ENCODE results near the gene KRTAP9-3.
A peak's percentile ranks its signal among the peaks of the same experiment; 100 is the strongest.
"Not testable (repeated sequence)": the region's sequence is repeated elsewhere in the genome, so short reads cannot be mapped to it uniquely, and the experiment has no call there.

The KRTAP9-3 gene, protein sequence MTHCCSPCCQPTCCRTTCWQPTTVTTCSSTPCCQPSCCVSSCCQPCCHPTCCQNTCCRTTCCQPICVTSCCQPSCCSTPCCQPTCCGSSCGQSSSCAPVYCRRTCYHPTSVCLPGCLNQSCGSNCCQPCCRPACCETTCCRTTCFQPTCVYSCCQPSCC

GRCh38 chr17:41232399-41233105 lies at the start of gene KRTAP9-3:
Gene KRTAP9-3, plus strand, starts transcription at chr17:41232449. Its CDS starts 53 bp downstream, at chr17:41232502.
- DNase-seq: not testable (repeated sequence)

- DNase-seq: no peak
These were observed 47.7 kb upstream of the KRTAP9-3 start, which contains the start of gene KRTAP4-1 for GRCh38 chr17:41184480-41184961. Gene KRTAP4-1, minus strand, starts transcription at chr17:41184911. Its CDS starts 57 bp downstream, at chr17:41184854.

DNA sequence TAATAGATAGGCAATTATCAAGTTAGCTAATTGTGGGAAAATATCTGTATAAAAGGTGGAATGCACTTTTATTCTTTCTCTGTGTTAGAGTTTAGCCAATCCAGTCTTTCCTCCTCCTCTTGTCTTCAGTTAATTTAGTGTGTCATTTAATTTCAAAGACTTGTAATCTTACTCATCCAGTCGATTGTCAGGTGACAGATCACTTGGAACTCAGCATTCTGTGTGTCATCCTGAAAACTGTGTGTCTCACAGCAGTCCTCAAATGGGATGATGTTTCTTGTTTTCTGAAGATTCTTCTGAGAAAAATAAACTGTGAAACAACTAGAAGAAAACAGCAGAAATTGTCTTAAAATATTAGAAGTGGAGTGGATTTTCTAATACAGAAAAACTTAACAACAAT lies 47.2 kb upstream of the KRTAP9-3 start:
- no peak for DNase-seq

- no peak for DNase-seq
These were observed 45.4 kb upstream of the KRTAP9-3 start for GRCh38 chr17:41186872-41187271.

DNA sequence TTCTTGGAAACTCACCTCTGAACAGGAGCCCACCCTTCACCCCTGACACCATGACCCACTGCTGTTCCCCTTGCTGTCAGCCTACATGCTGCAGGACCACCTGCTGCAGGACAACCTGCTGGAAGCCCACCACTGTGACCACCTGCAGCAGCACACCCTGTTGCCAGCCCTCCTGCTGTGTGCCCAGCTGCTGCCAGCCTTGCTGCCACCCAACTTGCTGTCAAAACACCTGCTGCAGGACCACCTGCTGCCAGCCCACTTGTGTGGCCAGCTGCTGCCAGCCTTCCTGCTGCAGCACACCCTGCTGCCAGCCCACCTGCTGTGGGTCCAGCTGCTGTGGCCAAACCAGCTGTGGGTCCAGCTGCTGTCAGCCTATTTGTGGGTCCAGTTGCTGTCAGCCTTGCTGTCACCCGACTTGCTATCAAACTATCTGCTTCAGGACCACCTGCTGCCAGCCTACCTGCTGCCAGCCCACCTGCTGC lies 42.4 kb upstream of the KRTAP9-3 start, which contains the start of gene KRTAP9-1:
Gene KRTAP9-1, plus strand, starts transcription at position 51 of the 482 bp plus-strand sequence. Its CDS starts 0 bp downstream, at position 51.
- DNase-seq: not testable (repeated sequence)

- DNase-seq: no peak
These were observed 41.9 kb upstream of the KRTAP9-3 start for GRCh38 chr17:41190328-41190727.

DNA sequence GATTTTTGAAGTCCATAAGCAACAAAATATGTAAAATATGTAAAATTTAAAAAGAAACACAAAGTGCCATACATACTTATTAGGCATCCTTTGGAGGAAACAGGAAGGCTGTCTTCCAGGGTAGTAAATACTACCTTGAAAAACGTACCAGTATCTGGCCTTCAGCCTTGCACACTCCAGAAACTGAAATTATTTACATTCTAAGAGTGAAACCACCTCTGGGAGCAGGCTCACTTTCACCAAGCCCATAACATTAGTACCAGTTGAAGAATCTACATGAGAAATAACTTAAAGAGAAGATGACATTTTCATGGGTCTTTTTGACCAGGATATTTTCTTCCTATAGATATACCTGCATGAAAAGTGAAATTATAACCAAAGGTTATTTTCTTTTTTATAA lies 36.2 kb upstream of the KRTAP9-3 start:
- DNase-seq: no peak

- DNase-seq: no peak
These were observed 32.7 kb upstream of the KRTAP9-3 start for GRCh38 chr17:41199421-41200078.

GRCh38 chr17:41211845-41212466 lies 20.3 kb upstream of the KRTAP9-3 start:
- DNase-seq: peak; percentile 70

DNA sequence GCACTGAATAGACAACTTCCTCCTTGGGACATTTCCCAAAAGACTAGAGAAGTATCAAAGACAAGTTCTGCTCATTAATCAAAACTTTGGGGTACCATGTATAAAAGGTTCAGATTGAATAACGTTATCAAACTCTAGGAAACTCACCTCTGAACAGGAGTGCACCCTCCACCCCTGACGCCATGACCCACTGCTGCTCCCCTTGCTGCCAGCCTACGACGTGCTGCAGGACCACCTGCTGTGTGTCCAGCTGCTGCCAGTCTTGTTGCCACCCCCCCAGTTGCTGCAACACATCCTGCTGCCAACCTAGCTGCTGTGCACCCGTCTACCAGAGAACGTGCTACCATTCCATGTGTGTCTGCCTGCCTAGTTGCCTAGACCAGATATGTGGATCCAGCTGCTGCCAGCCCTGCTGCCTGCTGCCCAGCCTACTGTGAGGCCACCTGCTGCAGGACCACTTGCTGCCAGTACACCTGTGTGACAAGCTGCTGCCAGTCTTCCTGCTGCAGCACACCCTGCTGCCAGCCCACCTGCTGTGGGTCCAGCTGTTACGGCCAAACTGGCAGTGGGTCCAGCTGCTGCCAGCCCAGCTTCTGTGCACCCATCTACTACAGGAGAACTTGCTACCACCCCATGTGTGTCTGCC lies 19.6 kb upstream of the KRTAP9-3 start:
- peak; percentile 19 for DNase-seq

DNA sequence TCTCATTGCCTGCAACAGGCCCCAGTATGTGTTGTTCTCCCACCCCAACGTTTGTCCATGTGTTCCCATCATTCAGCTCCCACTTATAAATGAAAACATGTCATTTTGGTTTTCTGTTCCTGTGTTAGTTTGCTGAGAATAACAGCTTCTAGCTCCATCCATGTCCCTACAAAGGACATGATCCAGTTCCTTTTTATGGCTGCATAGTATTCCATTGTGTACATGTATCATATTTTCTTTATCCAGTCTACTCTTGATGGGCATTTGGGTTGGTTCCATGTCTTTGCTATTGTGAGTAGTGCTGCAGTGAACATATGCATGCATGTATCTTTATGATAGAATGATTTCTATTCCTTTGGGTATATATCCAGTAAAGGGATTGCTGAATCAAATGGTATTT lies 16.6 kb upstream of the KRTAP9-3 start:
- no peak for DNase-seq

GRCh38 chr17:41223821-41224220 lies 8.4 kb upstream of the KRTAP9-3 start:
- DNase-seq: no peak

GRCh38 chr17:41226051-41226450 lies 6.2 kb upstream of the KRTAP9-3 start:
- DNase-seq: no peak

- not testable (repeated sequence) for DNase-seq
These were observed 5.6 kb upstream of the KRTAP9-3 start, which contains the start of gene KRTAP9-2 for GRCh38 chr17:41226598-41227095. Gene KRTAP9-2, plus strand, starts transcription at chr17:41226648. Its CDS starts 7 bp downstream, at chr17:41226655.

GRCh38 chr17:41230094-41230493 lies 2.2 kb upstream of the KRTAP9-3 start:
- no peak for DNase-seq

DNA sequence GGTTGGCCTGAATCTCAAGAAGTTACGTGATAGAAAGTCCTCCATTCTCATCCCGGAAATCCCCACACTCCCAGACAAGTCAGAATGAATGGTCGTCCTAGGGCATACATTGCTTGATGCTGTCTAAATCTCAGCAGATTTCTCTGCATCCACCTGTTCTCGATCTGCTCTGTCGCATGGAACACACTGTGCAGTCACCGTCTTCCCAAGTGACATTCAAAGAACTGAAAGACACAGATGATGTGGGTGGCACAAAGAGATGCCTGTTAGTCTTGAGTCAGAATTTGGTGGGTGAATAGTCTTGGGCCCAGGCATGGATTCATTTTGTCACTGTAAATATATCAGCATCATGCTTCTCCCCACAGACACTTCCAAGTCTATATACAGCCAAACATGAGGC lies 518 bp upstream of the KRTAP9-3 start:
- DNase-seq: no peak

DNA sequence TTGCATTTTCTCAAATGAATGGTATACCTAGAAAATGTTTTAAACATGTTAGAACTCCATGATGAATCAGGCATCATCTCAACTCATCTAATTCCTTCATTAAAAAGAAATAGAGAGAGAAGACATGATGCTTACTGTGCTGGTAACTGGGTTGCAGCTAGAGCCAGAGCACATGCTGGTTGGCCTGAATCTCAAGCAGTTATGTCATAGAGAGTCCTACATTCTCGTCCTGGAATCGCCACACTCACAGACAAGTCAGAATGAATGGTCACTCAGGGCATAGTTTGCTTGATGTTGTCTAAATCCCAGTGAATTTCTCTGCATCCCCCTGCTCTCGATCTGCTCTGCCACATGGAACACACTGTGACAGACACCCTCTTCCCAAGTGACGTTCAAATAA lies 4.9 kb downstream of the KRTAP9-3 start:
- DNase-seq: not testable (repeated sequence)

DNA sequence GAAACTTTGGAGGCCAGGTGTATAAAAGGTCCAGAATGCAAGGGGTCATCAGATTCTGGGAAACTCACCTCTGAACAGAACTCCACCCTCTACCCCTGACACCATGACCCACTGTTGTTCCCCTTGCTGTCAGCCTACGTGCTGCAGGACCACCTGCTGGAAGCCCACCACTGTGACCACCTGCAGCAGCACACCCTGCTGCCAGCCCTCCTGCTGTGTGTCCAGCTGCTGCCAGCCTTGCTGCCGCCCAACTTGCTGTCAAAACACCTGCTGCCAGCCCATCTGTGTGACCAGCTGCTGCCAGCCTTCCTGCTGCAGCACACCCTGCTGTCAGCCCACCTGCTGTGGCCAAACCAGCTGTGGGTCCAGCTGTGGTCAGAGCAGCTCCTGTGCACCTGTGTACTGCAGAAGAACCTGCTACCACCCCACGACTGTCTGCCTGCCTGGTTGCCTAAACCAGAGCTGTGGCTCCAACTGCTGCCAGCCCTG lies 5.7 kb downstream of the KRTAP9-3 start, which contains the start of gene KRTAP9-8:
Gene KRTAP9-8, plus strand, starts transcription at position 51 of the 489 bp plus-strand sequence. Its CDS starts 53 bp downstream, at position 104.
- DNase-seq: not testable (repeated sequence)

DNA sequence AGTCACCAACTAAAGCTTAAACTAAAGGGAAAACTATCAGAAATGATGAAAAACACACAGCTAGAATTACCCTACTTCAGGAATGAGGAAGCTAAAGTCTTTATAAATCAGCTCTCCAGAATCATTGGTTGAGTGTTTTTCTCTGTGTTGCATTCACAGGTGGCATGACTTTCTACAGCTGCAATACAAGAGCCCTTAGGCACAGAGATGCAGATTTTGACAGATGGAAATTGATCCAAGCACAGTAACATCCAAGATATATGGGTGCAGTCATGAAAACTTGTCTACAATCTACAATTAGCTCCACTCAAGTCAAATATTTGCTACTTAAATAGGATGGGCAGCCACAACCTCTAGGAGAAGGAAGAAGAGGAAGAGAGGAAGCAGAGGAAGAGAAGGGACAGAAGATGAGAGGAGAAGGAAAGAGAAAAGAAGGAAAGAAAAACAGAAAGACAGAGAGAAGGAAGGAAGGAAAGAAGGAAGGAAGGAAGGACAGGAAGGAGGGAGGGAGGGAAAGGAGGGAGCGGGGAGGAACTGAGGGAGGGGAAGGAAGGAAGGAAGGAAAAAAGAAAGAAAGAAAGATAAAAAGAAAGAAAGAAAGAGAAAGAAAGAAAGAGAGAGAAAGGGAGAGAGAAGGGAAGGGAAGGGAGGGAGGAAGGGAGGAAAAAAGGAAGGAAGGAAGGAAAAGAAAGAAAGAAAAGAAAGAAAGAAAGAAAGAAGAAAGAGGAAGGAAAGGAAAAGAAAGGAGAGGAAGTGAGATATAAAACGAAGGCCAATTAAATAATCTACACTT lies 14.9 kb downstream of the KRTAP9-3 start:
- DNase-seq: not testable (repeated sequence)

DNA sequence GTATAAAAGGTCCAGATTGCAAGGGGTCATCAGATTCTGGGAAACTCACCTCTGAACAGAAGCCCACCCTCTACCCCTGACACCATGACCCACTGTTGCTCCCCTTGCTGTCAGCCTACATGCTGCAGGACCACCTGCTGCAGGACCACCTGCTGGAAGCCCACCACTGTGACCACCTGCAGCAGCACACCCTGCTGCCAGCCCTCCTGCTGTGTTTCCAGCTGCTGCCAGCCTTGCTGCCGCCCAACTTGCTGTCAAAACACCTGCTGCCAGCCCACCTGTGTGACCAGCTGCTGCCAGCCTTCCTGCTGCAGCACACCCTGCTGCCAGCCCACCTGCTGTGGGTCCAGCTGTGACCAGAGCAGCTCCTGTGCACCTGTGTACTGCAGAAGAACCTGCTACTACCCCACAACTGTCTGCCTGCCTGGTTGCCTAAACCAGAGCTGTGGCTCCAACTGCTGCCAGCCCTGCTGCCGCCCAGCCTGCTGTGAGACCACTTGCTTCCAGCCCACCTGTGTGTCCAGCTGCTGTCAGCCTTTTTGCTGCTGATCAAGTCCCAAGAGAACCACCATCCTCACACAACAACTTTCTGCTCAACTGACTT lies 17.5 kb downstream of the KRTAP9-3 start, which contains the start of gene KRTAP9-4:
Gene KRTAP9-4, plus strand, starts transcription at position 51 of the 604 bp plus-strand sequence. Its CDS starts 34 bp downstream, at position 85.
- DNase-seq: not testable (repeated sequence)

Measured in NCI-H1105 treated with DMSO at 0.1 percent for 48 hours (cell line).